ENCODE data around the gene C9orf78.
"Not testable (repeated sequence)": the region's sequence is repeated elsewhere in the genome, so short reads cannot be mapped to it uniquely, and the experiment has no call there.

C9orf78 gene

DNA sequence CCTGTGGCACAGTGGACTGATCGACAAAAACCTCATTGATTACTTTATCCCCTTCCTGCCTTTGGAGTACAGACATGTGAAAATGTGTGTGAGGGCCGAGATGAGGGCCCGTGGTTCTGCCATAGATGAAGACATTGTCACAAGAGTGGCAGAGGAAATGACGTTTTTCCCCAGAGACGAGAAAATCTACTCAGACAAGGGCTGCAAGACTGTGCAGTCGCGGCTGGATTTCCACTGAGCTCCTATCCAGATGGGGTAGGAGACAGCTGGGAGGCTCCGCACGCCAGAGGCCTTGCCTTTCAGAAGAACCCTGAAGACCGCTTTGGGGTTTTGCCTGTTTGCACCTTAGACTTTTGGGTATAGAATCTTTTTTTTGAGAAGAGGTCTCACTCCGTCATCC, 25.7 kb downstream of the C9orf78 start:
- DNase-seq = no peak

DNA sequence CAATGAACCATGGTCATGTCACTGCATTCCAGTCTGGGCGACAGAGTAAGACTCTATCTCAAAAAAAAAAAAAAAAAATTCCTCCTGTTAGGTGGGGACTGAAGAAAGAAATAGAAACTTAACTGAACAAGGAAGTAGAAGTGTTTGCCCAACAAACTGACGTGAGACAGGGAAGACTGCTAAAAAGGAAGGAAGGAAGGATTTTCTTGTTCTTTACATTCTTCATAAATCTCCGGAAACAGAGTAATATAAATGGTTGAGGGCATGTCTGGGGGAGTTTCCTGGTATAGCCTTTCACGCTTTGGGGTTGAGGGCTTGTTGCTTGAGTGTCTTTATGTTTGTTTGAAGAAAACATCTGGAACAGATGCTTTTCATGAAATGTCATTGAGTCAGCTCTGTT, 29.0 kb downstream of the C9orf78 start:
- no peak for DNase-seq

DNA sequence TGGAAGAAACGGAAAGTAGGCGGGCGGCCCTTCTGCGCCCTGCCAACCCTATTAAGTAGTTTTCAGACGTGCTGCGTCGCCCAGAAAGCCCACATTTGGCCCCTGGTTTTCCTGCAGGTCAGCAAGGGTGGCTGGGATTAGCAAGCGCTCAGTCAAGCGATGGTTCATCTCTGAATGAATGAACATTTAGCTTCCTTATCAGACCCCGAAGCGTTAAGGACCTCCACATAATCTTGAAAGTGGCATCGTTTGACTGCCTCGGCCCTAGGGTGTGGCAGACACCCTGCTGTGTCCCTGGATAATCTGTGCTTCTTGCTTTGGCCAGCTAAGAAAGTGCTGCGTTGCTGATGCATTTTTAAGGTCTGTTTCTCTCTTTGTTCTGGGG, 31.4 kb downstream of the C9orf78 start:
- DNase-seq = no peak

DNA sequence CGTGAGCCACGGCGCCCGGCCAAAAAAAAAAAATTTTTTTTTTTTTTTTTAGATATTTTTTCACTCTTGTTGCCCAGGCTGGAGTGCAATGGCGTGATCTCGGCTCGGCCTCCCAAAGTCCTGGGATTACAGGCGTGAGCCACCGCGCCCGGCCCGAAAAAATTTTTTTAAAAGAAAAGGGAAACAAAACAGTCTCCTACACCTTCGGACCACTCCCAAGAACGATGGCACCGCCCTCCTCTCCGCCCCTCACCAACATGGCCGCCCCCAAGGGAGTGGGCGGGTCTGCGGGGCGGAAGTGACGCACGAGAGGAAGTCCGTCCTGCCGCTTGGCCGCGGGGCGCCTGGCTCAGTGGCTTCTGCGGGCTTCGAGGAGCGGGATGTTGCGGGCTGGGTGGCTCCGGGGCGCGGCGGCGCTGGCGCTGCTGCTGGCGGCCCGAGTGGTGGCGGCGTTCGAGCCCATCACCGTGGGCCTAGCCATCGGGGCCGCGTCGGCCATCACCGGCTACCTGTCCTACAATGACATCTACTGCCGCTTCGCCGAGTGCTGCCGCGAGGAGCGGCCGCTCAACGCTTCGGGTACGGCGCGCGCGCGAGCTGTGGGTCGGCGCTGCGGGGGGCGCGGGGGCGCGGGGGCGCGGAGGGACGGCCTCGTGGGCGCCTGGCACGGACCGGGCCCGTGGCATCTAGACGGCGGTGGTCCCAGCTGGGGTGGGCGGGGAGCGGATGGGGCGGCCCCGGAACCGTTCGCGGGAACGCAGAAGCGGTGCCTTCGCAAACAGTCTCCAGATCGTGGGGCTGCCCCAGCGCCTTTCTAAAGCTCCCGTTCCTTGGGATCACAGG, 32.0 kb downstream of the C9orf78 start, which contains the start of gene TOR1B:
TOR1B (plus strand) TSS at position 352 of the 843 bp plus-strand sequence; CDS start at position 381, 29 bp downstream.
- peak; percentile 87 for DNase-seq

DNA sequence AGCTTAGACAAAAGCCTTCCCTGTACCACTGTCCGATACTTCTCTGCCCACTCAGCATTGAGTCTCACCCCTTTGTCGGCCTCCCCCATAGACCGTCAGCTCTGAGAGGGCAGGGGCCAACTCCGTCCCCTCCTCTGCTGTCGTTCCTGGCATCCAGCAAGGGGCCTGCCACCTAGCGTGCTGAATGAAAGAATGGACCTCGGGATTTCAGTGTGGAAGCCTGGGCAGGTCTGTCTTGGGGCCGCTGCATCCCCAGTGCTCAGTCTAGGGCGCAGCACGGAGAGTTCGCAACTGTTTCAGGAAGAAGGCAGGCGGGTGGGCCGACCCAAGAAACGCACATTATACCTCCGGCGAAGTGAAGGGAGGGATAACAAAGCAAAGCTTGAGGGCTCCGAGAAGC, 33.6 kb downstream of the C9orf78 start:
- no peak for DNase-seq

DNA sequence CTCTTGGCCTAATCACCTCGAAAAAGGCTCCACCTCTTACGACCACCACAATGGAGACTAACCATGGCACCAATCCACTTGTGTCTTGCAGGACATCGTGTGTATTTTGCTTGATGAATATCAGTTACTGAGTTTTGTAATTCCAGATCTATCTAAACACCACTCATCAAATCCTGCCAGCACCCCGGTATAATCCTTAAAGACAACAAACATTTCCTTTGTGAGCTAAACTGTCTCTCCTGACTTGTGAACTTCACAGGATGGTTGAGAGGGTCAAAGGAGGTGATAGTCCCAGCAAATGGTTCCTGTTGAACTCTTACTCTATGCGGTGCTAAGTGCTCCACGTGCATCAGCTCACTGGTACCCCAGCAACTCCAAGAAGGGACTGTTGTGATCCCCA, 36.1 kb downstream of the C9orf78 start:
- no peak for DNase-seq

DNA sequence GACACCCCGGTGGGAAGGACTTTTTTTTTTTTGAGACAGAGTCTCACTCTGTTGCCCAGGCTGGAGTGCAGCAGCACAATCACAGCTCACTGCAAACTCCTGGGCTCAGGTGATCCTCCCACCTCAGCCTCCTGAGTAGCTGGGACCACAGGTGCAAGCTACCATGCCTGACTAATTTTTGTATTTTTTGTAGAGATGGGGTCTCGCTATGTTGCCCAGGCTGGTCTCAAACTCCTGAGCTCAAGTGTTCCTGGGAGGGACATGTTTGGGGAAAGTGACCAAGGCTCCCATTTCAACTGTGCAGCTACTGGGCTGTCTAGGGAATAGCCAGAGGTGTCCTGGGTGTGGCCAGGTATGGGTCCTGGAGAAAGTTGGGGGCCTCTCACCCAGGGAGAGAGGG, 39.0 kb downstream of the C9orf78 start:
- DNase-seq = not testable (repeated sequence)

DNA sequence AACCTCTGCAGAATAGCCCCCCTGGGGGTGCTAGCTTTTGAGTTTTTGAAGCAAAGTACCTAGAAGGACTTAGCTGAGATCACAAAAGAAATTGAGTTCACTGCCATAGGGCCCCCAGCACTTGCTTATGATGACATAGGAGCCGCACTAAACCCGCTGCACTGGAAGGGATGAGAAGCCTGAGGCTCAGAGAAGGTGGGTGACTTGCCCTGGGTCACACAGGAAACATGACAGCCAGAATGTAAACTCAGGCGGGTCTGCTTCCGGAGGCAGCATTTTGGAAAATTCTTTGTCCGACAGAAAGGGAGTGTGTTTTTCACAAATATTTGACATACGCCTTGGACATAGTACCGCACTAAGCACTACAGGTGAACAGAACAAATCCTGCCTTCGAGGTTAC, 40.5 kb downstream of the C9orf78 start:
- DNase-seq = no peak

DNA sequence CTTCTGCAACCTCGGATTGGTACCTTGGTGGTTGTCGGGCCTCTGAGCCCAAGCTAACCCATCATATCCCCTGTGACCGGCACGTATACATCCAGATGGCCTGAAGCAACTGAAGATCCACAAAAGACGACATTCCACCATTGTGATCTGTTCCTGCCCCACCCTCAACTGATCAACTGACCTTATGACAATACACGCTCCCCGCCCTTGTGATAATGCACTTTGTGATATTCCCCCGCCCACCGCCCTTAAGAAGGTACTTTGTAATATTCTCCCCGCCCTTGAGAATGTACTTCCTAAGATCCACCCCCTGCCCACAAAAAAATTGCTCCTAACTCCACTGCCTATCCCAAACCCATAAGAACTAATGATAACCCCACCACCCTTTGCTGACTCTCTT, 48.6 kb downstream of the C9orf78 start:
- DNase-seq = no peak

DNA sequence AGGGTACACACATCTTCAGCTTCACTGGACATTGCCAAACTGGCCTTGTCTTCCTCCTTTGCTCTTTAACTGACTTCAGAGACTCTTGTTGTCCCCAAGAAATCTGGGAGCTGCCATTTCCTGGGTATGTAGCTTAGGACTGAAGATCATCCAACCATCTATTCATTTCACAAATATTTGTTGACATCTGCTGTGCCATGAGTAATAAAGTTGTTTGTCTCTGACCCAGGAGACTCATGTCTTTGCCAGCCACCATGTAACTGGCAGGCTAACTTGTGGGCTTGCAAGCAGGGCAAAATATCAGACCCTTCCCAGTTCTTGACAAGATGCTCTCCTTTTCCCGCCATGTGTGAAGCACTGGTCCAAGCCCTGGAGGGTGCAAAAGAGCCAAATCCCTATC, 49.2 kb downstream of the C9orf78 start:
- no peak for DNase-seq

DNA sequence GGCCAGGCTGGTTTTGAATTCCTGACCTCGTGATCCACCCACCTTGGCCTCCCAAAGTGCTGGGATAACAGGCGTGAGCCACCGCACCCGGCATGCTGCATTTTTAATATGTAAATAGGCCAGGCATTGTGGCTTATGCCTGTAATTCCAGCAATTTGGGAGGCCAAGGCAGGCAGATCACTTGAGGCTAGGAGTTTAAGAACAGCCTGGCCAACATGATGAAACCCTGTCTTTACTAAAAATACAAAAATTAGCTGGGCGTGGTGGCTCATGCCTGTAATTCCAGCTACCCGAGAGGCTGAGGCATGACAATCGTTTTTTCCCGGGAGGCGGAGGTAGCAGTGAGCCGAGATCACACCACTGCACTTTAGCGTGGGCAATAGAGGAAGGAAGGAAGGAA, 50.1 kb downstream of the C9orf78 start:
- not testable (repeated sequence) for DNase-seq

DNA sequence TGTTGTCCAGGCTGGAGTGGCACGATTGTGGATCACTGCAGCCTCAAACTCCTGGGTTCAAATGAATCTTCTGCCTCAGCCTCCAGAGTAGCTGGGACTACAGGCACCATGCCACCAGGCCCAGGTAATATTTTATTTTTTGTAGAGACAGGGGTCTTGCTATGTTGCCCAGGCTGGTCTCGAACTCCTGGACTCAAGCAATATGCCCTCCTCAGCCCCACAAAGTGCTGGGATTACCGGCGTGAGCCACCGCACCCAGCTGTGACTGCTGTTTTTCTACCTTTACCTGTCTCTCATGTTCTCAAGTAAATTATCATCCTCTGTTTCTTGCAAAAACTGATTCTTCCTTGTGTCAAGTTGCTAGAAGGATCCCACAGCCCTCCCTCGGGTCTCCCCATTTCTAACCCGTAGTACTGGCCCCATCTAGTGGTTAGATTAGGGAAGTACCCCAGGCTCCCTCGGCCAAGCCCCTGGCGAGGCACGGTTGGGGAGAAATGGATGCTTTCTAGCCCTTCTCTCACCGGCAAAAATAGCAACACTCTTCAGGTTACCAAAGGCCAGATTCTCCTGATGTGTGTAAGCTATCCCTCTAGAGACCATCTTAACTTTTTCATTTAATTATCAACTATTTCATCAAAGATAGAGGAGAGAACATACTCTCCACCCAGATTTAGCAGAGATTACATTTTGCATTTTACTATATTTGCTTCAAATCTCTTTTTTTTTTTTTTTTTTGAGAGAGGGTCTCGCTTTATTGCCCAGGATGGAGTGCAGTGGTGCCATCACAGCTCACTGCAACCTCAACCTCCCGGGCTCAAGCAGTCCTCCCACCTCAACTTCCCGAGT, 51.3 kb downstream of the C9orf78 start:
- DNase-seq = peak; percentile 40

DNA sequence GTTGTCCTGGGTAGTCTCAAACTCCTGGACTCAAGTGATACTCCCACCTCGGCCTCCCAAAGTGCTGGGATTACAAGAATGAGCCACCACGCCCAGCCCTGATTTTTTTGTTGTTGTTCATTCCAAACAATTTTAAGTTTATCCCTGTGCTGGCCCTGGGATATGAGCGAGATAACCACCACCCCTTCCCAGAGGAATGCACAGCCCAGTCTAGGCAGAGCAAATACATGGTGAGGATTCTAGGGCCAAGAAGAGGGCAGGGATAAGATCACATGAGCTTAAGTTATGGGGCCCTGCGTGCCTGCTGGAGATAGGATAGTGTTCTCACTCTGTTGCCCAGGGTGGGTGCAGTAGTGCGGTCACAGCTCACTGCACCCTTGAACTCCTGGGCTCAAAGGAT, 53.1 kb downstream of the C9orf78 start:
- DNase-seq = no peak

DNA sequence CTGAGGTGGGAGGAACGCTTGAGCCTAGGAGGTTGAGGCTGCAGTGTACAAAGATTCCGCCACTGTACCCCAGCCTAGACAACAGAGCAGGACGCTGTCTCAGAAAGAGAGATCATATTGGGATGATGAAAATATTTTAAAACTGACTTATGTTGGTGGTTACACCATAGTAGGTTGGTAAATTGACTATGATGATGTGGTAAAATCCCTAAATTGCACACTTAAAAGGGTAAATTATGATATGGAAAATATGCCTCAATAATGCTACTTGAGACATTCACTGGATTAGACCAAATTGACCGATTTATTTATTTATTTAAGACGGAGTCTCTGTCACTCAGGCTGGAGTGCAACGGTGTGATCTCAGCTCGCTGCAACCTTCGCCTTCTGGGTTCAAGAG, 53.9 kb downstream of the C9orf78 start:
- DNase-seq = no peak

DNA sequence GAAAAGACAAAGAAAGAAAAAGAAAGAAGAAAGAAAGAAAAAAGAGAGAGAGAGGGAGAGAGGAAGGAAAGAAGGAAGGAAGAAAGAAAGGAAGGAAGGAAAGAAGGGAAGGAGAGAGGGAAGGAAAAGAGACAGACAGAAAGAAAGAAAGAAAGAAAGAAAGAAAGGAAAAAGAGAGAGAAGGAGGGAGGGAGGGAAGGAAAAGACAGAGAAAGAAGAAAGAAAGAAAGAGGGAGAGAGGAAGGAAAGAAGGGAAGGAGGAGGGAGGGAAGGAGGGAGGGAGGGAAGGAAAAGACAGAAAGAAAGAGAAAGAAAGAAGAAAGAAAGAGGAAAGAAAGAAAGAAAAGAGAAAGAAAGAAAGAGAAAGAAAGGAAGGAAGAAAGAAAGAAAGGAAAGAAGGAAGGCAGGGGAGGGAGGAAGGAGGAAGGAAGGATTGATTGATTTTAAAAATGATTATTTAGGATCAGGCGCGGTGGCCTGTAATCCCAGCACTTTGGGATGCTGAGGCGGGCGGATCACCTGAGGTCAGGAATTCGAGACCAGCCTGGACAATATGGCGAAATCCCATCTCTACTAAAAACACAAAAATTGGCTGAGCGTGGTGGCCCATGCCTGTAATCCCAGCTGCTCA, 55.4 kb downstream of the C9orf78 start:
- DNase-seq = no peak

DNA sequence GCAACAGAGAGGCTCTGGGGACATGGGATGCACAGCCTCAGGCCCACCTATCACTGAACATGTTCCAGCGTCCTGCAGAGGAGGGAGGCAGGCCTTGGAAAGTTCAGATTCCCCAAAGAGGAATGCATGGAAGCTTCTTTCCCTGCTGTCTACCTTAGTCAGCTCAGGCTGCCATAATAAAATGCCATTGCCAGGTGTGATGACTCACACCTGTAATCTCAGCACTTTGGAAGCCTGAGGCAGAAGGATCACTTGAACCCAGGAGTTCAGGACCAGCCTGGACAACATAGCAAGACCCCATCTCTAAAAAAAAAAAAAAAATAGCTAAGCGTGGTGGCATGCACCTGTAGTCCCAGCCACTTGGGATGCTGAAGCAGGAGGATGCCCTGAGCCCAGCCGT, 56.6 kb downstream of the C9orf78 start:
- no peak for DNase-seq

DNA sequence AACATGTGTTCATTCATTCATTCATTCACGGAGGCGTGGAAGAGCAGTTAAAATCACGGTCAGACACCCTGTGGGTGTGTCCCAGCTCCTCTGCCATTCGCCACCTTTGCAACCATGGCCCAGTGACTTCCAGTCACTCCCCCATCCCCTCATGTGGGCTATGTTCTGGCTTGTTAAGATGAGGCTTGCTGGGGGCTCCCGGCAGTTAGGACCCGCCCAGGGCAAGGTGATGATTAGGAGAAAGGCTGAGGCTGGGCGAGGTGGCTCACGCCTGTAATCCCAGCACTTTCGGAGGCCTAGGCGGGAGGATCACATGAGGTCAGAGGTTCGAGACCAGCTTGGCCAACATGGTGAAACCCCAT, 57.3 kb downstream of the C9orf78 start:
- DNase-seq = no peak

All from NCI-H1092 treated with DMSO at 0.1 percent for 48 hours (cell line).